Measurements from ENCODE around the gene MDK. TPM values are rescaled to one million over a fixed set of nuclear protein-coding genes. Genes with fewer than 3 reads are reported as not detected.

The MDK gene
- total and polyA plus RNA-seq, 2 of the 13 experiments (the other 11 are each of a cell fraction or from before 2014, with no cell fraction given): 312 to 407 TPM

DNA sequence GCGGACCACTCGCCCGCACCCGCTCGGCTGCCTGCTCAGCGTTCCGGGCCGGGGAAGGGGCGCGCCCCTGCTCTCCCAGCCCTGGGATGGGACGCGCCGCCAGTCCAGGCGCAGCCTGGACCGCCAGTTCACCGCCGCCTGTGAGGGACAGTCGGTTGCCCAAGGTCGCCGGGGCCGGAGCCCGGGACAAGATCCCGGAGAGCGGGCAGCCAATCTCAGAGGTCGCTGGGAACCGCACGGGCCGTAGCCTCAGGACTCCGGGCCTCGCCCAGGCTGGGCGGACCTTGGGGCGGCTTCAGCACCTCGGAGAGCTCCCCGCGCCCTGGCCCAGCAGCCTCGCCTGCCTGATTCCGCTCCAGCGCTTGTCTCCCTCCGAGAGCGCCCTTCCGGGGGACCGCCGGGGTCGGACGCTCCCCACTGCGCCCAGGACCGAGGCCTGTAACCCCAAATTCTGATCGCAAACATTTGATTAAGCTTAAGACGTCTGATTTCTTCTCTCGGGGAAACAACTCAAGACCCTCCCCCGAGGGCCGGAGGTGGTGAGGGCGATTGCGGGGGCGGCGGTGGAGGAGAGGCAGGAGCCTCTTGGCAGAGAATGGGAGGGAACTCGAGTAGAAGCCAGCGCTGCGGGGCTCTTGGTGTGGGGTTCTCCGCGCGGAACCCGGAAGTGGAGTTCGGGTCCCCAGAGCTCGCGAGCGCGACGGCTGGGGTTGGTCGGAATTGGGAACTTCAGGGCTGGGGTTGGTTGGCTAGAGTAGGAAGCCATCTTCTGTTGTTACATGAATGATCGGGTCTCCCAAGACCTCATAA, 11.2 kb downstream of the MDK start (continued):
- TF ChIP-seq ZNF160 (CRISPR knock-in tag; IDR thresholded peaks at IDR 0.05) (peak; percentile 96), NKX3-1 (CRISPR knock-in tag; IDR thresholded peaks at IDR 0.05) (peak; percentile 99), NPAS2 (CRISPR knock-in tag; IDR thresholded peaks at IDR 0.05; ENCODE audit: borderline replicate concordance) (0 out of 2 replicates have a peak, but pooled peaks have one; percentile 33), ZBTB7B (CRISPR knock-in tag; IDR thresholded peaks at IDR 0.05) (peak; percentile 92), TARDBP (CRISPR knock-in tag; IDR thresholded peaks at IDR 0.05) (no peak), ZNF83 (CRISPR knock-in tag; IDR thresholded peaks at IDR 0.05; ENCODE audit: borderline replicate concordance) (peak; percentile 97), POLR2G (IDR thresholded peaks at IDR 0.05; ENCODE audit: low read depth, low read length) (no peak), MED8 (CRISPR knock-in tag; IDR thresholded peaks at IDR 0.05; ENCODE audit: insufficient replicate concordance) (peak; percentile 23), MEIS2 (CRISPR knock-in tag; IDR thresholded peaks at IDR 0.05) (peak; percentile 99), BHLHE40 (IDR thresholded peaks at IDR 0.05; ENCODE audit: low read length) (no peak), ZNF614 (CRISPR knock-in tag; IDR thresholded peaks at IDR 0.05; ENCODE audit: borderline replicate concordance) (peak; percentile 85; the same call in 1 of the 2 replicates), PRDM15 (CRISPR knock-in tag; IDR thresholded peaks at IDR 0.05) (peak; percentile 97), FOXP1 (IDR thresholded peaks at IDR 0.05) (no peak), FOXP1 (CRISPR knock-in tag; IDR thresholded peaks at IDR 0.05) (0 out of 2 replicates have a peak, but pooled peaks have one; percentile 8), HOXA9 (CRISPR knock-in tag; IDR thresholded peaks at IDR 0.05; ENCODE audit: borderline replicate concordance) (peak; percentile 95), MYPOP (CRISPR knock-in tag; IDR thresholded peaks at IDR 0.05) (peak; percentile 96), ZNF501 (CRISPR knock-in tag; IDR thresholded peaks at IDR 0.05) (peak; percentile 97)
- TF ChIP-seq, protein P1, sequence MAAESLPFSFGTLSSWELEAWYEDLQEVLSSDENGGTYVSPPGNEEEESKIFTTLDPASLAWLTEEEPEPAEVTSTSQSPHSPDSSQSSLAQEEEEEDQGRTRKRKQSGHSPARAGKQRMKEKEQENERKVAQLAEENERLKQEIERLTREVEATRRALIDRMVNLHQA (CRISPR knock-in tag; IDR thresholded peaks at IDR 0.05): no peak

Measured in HepG2 (cell line).